WTC11 (cell line): Measurements from ENCODE around the gene AQP12A. TPM values are rescaled to one million over a fixed set of nuclear protein-coding genes. Genes with fewer than 3 reads are reported as not detected.

Source experiments
- ATAC-seq: fragments of 200-7000 bp; cut with Tn5 transposase; 2 replicates; pipeline ENCODE4 v1.10.0; 2021; ENCODE audit warnings: mild to moderate bottlenecking, moderate library complexity
- CTCF ChIA-PET: fragments of 300-600 bp; sonication (Branson Sonifier 250); formaldehyde crosslinking; loops from one replicate; lab custom pipeline; 2021; ENCODE audit warnings: antibody characterized with exemption; lab: Charles Lee
- POLR2A ChIA-PET: fragments of 350-600 bp; sonication (Branson Sonifier 250); formaldehyde crosslinking; loops from one replicate; lab custom pipeline; 2021; ENCODE audit warnings: antibody characterized with exemption; lab: Charles Lee
- DNase-seq: peaks from one replicate; pipeline ENCODE4 v3.0.0; 2021; ENCODE audit warnings: low spot score
- H3K27ac Mint-ChIP-seq: 2 replicates; pipeline ENCODE4 v1.8.0; 2021; ENCODE audit warnings: mixed read lengths
- H3K27me3 Mint-ChIP-seq: 2 replicates; pipeline ENCODE4 v1.8.0; 2021; ENCODE audit warnings: low read depth, mild to moderate bottlenecking, moderate library complexity, mixed read lengths
- H3K36me3 Mint-ChIP-seq: 2 replicates; pipeline ENCODE4 v1.8.0; 2021; ENCODE audit warnings: mixed read lengths
- H3K4me1 Mint-ChIP-seq: 2 replicates; pipeline ENCODE4 v1.8.0; 2022; ENCODE audit warnings: mixed read lengths
- H3K4me3 Mint-ChIP-seq: 2 replicates; pipeline ENCODE4 v1.8.0; 2021; ENCODE audit warnings: mild to moderate bottlenecking, moderate library complexity, mixed read lengths
- H3K9me3 Mint-ChIP-seq: 2 replicates; pipeline ENCODE4 v1.8.0; 2021; ENCODE audit warnings: mixed read lengths
- CREB1 ChIP-seq: sonication (generic); formaldehyde crosslinking; IDR thresholded peaks from 2 replicates; pipeline ENCODE4 v1.8.0; 2023; ENCODE audit warnings: mild to moderate bottlenecking, missing genetic modification reagents
- FOXJ3 ChIP-seq: sonication (generic); formaldehyde crosslinking; IDR thresholded peaks from 2 replicates; pipeline ENCODE4 v1.9.0; 2021; ENCODE audit warnings: missing genetic modification reagents, mild to moderate bottlenecking, borderline replicate concordance
- GRHL2 ChIP-seq: fragments of 250-450 bp; sonication (Bioruptor Pico); IDR thresholded peaks from 2 replicates; pipeline ENCODE4 v1.8.0; 2022; ENCODE audit warnings: mild to moderate bottlenecking, moderate library complexity; ENCODE audit not compliant: insufficient replicate concordance, severe bottlenecking
- GTF2I ChIP-seq: fragments of 250-450 bp; sonication (Bioruptor Pico); conservative IDR thresholded peaks from 2 replicates; pipeline ENCODE4 v1.4.0; 2021; ENCODE audit warnings: mild to moderate bottlenecking
- MXD4 ChIP-seq: fragments of 250-450 bp; sonication (Bioruptor Pico); IDR thresholded peaks from 2 replicates; pipeline ENCODE4 v1.8.0; 2021; ENCODE audit warnings: mild to moderate bottlenecking, moderate library complexity, borderline replicate concordance
- MYBL2 ChIP-seq: sonication (generic); formaldehyde crosslinking; IDR thresholded peaks from 2 replicates; pipeline ENCODE4 v1.8.1; 2023; ENCODE audit warnings: mild to moderate bottlenecking, moderate library complexity, missing genetic modification reagents
- NFYB ChIP-seq: sonication (generic); formaldehyde crosslinking; conservative IDR thresholded peaks from 2 replicates; pipeline ENCODE4 v1.8.0; 2022; ENCODE audit warnings: low read depth, missing genetic modification reagents
- OVOL2 ChIP-seq: fragments of 250-450 bp; sonication (Bioruptor Pico); IDR thresholded peaks from 2 replicates; pipeline ENCODE4 v1.9.0; 2021; ENCODE audit warnings: mild to moderate bottlenecking, borderline replicate concordance
- RORB ChIP-seq: fragments of 250-450 bp; sonication (Bioruptor Pico); IDR thresholded peaks from 2 replicates; pipeline ENCODE4 v1.9.0; 2021; ENCODE audit warnings: mild to moderate bottlenecking
- SMAD4 ChIP-seq: sonication (generic); formaldehyde crosslinking; IDR thresholded peaks from 2 replicates; pipeline ENCODE4 v1.8.0; 2022; ENCODE audit warnings: mild to moderate bottlenecking, missing genetic modification reagents
- ZBTB21 ChIP-seq: sonication (generic); formaldehyde crosslinking; IDR thresholded peaks from 2 replicates; pipeline ENCODE4 v1.8.1; 2023; ENCODE audit warnings: mild to moderate bottlenecking, missing genetic modification reagents, borderline replicate concordance
- ZNF121 ChIP-seq: sonication (generic); formaldehyde crosslinking; IDR thresholded peaks from 2 replicates; pipeline ENCODE4 v1.8.0; 2023; ENCODE audit warnings: missing genetic modification reagents
- ZNF416 ChIP-seq: fragments of 250-450 bp; sonication (Bioruptor Pico); IDR thresholded peaks from 2 replicates; pipeline ENCODE4 v1.9.0; 2021; ENCODE audit warnings: mild to moderate bottlenecking, inconsistent platforms
- total RNA-seq: library from RNA; stranded (reverse); gene quantifications from 3 replicates; pipeline ENCODE4 v1.2.3, GENCODE V29; 2021
- TF ChIP-seq, protein P1 (sequence below): sonication (generic); formaldehyde crosslinking; IDR thresholded peaks from 2 replicates; pipeline ENCODE4 v1.8.0; 2022; ENCODE audit warnings: mild to moderate bottlenecking, missing genetic modification reagents
- TF ChIP-seq, protein P2 (sequence below): sonication (generic); formaldehyde crosslinking; conservative IDR thresholded peaks from 2 replicates; pipeline ENCODE4 v1.8.1; 2022; ENCODE audit warnings: mild to moderate bottlenecking, missing genetic modification reagents
- TF ChIP-seq, protein P3 (sequence below): fragments of 250-450 bp; sonication (Bioruptor Pico); IDR thresholded peaks from 2 replicates; pipeline ENCODE4 v1.9.0; 2021; ENCODE audit warnings: mild to moderate bottlenecking, borderline replicate concordance
- TF ChIP-seq, protein P4 (sequence below): fragments of 250-450 bp; sonication (Bioruptor Pico); IDR thresholded peaks from 2 replicates; pipeline ENCODE4 v1.9.0; 2021; ENCODE audit warnings: mild to moderate bottlenecking
- TF ChIP-seq, protein P5 (sequence below): sonication (generic); formaldehyde crosslinking; IDR thresholded peaks from 2 replicates; pipeline ENCODE4 v1.8.0; 2022; ENCODE audit warnings: mild to moderate bottlenecking, missing genetic modification reagents
- TF ChIP-seq, protein P6 (sequence below): fragments of 250-450 bp; sonication (Bioruptor Pico); IDR thresholded peaks from 2 replicates; pipeline ENCODE4 v2.1.2; 2022; ENCODE audit warnings: mild to moderate bottlenecking, moderate library complexity
- TF ChIP-seq, protein P7 (sequence below): sonication (generic); formaldehyde crosslinking; IDR thresholded peaks from 2 replicates; pipeline ENCODE4 v1.8.0; 2023; ENCODE audit warnings: mild to moderate bottlenecking, missing genetic modification reagents
- TF ChIP-seq, protein P8 (sequence below): sonication (generic); formaldehyde crosslinking; IDR thresholded peaks from 2 replicates; pipeline ENCODE4 v1.8.1; 2023; ENCODE audit warnings: mild to moderate bottlenecking, missing genetic modification reagents
- TF ChIP-seq, protein P9 (sequence below): fragments of 250-450 bp; sonication (Bioruptor Pico); IDR thresholded peaks from 2 replicates; pipeline ENCODE4 v1.8.0; 2021; ENCODE audit warnings: mild to moderate bottlenecking

AQP12A gene
- total RNA-seq, 1 experiment from 2014 or later = not detected

DNA sequence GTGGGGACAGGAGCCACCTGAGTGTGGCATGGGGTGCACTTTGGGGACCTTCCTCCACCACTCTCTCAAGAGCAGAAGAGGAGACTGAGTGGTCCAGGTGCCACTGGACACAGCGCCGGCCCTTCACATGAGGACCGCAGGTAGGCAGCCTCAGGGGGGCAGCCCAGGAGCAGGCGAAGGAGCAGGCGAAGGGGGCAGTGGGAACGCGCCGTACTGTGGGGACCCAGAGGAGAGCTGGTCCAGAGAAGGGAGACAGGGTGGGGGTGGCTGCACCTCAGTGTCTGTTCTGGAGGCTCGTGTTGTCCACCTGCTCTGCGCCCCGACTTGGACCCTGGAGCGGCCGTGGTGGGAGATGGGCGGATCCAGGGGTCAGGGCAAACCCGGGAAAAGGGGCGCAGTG is 55.0 kb downstream of the AQP12A start (continued):
- TF ChIP-seq, protein P1, sequence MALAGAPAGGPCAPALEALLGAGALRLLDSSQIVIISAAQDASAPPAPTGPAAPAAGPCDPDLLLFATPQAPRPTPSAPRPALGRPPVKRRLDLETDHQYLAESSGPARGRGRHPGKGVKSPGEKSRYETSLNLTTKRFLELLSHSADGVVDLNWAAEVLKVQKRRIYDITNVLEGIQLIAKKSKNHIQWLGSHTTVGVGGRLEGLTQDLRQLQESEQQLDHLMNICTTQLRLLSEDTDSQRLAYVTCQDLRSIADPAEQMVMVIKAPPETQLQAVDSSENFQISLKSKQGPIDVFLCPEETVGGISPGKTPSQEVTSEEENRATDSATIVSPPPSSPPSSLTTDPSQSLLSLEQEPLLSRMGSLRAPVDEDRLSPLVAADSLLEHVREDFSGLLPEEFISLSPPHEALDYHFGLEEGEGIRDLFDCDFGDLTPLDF (CRISPR knock-in tag) = no peak
- TF ChIP-seq ZNF121 (CRISPR knock-in tag) = no peak
- no peak for TF ChIP-seq ZBTB21 (CRISPR knock-in tag)
- TF ChIP-seq NFYB (CRISPR knock-in tag) = no peak
- TF ChIP-seq, protein P2, sequence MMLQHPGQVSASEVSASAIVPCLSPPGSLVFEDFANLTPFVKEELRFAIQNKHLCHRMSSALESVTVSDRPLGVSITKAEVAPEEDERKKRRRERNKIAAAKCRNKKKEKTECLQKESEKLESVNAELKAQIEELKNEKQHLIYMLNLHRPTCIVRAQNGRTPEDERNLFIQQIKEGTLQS (CRISPR knock-in tag) = no peak

DNA sequence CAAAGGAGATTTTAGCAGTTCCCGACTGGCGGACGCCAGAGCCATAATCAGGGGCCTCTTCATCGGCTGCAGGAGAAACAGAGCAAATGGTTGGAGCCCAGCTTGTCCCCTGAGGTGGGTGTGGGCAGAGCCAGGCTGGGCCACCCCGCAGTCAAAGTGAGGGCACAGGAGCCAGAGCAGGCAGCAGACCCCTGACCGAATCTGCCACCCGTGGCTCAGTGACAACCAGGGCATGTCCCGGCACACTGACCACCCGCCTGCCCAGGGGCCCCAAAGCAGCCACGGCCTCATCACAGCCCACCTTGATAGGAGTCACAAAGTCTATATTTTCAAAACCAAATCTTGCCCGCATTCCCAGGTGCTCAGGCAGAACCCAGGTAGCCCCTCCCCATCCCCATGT is 55.6 kb downstream of the AQP12A start:
- Mint-ChIP-seq H3K27me3 (no peaks in the 10 kb centered on the region), H3K9me3 (no peaks in the 10 kb centered on the region), H3K36me3 (peaks cover 62% of the 10 kb centered on the region), H3K4me3 (no peak overlapping the region), H3K27ac (no peak overlapping the region), H3K4me1 (no peaks in the 10 kb centered on the region)
- DNase-seq (no peak), ATAC-seq (no peak)
- ChIA-PET POLR2A (no interaction called here), CTCF (no interaction called here)
- TF ChIP-seq, protein P3, sequence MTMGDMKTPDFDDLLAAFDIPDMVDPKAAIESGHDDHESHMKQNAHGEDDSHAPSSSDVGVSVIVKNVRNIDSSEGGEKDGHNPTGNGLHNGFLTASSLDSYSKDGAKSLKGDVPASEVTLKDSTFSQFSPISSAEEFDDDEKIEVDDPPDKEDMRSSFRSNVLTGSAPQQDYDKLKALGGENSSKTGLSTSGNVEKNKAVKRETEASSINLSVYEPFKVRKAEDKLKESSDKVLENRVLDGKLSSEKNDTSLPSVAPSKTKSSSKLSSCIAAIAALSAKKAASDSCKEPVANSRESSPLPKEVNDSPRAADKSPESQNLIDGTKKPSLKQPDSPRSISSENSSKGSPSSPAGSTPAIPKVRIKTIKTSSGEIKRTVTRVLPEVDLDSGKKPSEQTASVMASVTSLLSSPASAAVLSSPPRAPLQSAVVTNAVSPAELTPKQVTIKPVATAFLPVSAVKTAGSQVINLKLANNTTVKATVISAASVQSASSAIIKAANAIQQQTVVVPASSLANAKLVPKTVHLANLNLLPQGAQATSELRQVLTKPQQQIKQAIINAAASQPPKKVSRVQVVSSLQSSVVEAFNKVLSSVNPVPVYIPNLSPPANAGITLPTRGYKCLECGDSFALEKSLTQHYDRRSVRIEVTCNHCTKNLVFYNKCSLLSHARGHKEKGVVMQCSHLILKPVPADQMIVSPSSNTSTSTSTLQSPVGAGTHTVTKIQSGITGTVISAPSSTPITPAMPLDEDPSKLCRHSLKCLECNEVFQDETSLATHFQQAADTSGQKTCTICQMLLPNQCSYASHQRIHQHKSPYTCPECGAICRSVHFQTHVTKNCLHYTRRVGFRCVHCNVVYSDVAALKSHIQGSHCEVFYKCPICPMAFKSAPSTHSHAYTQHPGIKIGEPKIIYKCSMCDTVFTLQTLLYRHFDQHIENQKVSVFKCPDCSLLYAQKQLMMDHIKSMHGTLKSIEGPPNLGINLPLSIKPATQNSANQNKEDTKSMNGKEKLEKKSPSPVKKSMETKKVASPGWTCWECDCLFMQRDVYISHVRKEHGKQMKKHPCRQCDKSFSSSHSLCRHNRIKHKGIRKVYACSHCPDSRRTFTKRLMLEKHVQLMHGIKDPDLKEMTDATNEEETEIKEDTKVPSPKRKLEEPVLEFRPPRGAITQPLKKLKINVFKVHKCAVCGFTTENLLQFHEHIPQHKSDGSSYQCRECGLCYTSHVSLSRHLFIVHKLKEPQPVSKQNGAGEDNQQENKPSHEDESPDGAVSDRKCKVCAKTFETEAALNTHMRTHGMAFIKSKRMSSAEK (CRISPR knock-in tag) = no peak
- TF ChIP-seq CREB1 (CRISPR knock-in tag) (no peak), ZNF416 (no peak), GRHL2 (CRISPR knock-in tag) (no peak), SMAD4 (CRISPR knock-in tag) (no peak), MXD4 (CRISPR knock-in tag) (no peak), MYBL2 (CRISPR knock-in tag) (no peak), OVOL2 (CRISPR knock-in tag) (no peak), FOXJ3 (CRISPR knock-in tag) (no peak), ZBTB21 (CRISPR knock-in tag) (no peak), RORB (CRISPR knock-in tag) (no peak), GTF2I (CRISPR knock-in tag) (no peak)
- TF ChIP-seq, protein P4, sequence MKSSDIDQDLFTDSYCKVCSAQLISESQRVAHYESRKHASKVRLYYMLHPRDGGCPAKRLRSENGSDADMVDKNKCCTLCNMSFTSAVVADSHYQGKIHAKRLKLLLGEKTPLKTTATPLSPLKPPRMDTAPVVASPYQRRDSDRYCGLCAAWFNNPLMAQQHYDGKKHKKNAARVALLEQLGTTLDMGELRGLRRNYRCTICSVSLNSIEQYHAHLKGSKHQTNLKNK (CRISPR knock-in tag) = no peak
- TF ChIP-seq, protein P5, sequence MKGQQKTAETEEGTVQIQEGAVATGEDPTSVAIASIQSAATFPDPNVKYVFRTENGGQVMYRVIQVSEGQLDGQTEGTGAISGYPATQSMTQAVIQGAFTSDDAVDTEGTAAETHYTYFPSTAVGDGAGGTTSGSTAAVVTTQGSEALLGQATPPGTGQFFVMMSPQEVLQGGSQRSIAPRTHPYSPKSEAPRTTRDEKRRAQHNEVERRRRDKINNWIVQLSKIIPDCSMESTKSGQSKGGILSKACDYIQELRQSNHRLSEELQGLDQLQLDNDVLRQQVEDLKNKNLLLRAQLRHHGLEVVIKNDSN (CRISPR knock-in tag) = no peak
- TF ChIP-seq, protein P2 (CRISPR knock-in tag) = no peak
- TF ChIP-seq, protein P6, sequence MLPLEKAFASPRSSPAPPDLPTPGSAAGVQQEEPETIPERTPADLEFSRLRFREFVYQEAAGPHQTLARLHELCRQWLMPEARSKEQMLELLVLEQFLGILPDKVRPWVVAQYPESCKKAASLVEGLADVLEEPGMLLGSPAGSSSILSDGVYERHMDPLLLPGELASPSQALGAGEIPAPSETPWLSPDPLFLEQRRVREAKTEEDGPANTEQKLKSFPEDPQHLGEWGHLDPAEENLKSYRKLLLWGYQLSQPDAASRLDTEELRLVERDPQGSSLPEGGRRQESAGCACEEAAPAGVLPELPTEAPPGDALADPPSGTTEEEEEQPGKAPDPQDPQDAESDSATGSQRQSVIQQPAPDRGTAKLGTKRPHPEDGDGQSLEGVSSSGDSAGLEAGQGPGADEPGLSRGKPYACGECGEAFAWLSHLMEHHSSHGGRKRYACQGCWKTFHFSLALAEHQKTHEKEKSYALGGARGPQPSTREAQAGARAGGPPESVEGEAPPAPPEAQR (CRISPR knock-in tag) = no peak
- TF ChIP-seq, protein P7, sequence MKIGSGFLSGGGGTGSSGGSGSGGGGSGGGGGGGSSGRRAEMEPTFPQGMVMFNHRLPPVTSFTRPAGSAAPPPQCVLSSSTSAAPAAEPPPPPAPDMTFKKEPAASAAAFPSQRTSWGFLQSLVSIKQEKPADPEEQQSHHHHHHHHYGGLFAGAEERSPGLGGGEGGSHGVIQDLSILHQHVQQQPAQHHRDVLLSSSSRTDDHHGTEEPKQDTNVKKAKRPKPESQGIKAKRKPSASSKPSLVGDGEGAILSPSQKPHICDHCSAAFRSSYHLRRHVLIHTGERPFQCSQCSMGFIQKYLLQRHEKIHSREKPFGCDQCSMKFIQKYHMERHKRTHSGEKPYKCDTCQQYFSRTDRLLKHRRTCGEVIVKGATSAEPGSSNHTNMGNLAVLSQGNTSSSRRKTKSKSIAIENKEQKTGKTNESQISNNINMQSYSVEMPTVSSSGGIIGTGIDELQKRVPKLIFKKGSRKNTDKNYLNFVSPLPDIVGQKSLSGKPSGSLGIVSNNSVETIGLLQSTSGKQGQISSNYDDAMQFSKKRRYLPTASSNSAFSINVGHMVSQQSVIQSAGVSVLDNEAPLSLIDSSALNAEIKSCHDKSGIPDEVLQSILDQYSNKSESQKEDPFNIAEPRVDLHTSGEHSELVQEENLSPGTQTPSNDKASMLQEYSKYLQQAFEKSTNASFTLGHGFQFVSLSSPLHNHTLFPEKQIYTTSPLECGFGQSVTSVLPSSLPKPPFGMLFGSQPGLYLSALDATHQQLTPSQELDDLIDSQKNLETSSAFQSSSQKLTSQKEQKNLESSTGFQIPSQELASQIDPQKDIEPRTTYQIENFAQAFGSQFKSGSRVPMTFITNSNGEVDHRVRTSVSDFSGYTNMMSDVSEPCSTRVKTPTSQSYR (CRISPR knock-in tag) = no peak
- TF ChIP-seq, protein P8, sequence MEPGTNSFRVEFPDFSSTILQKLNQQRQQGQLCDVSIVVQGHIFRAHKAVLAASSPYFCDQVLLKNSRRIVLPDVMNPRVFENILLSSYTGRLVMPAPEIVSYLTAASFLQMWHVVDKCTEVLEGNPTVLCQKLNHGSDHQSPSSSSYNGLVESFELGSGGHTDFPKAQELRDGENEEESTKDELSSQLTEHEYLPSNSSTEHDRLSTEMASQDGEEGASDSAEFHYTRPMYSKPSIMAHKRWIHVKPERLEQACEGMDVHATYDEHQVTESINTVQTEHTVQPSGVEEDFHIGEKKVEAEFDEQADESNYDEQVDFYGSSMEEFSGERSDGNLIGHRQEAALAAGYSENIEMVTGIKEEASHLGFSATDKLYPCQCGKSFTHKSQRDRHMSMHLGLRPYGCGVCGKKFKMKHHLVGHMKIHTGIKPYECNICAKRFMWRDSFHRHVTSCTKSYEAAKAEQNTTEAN (CRISPR knock-in tag) = no peak
- TF ChIP-seq, protein P9, sequence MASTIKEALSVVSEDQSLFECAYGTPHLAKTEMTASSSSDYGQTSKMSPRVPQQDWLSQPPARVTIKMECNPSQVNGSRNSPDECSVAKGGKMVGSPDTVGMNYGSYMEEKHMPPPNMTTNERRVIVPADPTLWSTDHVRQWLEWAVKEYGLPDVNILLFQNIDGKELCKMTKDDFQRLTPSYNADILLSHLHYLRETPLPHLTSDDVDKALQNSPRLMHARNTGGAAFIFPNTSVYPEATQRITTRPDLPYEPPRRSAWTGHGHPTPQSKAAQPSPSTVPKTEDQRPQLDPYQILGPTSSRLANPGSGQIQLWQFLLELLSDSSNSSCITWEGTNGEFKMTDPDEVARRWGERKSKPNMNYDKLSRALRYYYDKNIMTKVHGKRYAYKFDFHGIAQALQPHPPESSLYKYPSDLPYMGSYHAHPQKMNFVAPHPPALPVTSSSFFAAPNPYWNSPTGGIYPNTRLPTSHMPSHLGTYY (CRISPR knock-in tag) = no peak
